ENCODE results near the gene ZDHHC3. TPM values are rescaled to one million over a fixed set of nuclear protein-coding genes. Genes with fewer than 3 reads are reported as not detected.

ZDHHC3 gene
- total and polyA plus RNA-seq, 8 donors, result 11.4 to 28.3 (median 18.7) TPM

- no peak overlapping the region for H3K4me3 ChIP-seq
- H3K27ac ChIP-seq, result no peak overlapping the region
- FAIRE-seq (no peak), DNase-seq (no peak), ATAC-seq (no peak)
- intact Hi-C loops (cut with DNase I), result no loop called here
- no peaks in the 10 kb centered on the region for H3K27me3 ChIP-seq
- no peak for TF ChIP-seq CTCF (IDR thresholded peaks at IDR 0.05)
- H3K9me3 ChIP-seq, result no peaks in the 10 kb centered on the region
- H3K4me1 ChIP-seq, result no peaks in the 10 kb centered on the region
- H3K36me3 ChIP-seq, result no peaks in the 10 kb centered on the region
- WGBS, 2 donors, result 82 to 89% methylated on average over 2 of the region's 2 CpGs
These were observed 79.5 kb downstream of the ZDHHC3 start for GRCh38 chr3:44896440-44896839.

DNA sequence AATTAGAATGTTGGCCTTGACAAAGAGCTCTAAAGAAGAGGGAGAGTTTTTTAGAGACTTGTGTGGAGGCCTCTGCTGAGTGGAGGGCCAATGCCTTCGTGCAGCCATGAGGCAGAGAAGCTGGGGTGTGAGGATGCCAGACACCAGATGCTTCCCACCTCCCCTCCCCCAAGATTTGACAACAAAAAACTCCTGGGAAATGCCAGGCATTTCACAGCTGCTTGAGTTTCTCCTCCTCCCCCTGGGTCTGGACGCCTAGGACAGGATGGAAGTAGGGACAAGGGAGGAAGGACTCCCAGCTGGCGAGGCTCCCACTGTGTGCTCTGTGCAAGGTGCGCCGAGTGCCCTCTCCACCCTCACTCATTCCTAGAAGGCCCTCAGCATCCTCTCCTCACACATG lies 81.5 kb downstream of the ZDHHC3 start:
- Histone ChIP-seq H3K4me1 (no peaks in the 10 kb centered on the region), H3K27ac (no peak overlapping the region), H3K36me3 (no peaks in the 10 kb centered on the region), H3K27me3 (no peaks in the 10 kb centered on the region), H3K9me3 (no peaks in the 10 kb centered on the region), H3K4me3 (no peak overlapping the region)
- peak in 1 of 4 donors; percentile 17 for ATAC-seq
- intact Hi-C loops (cut with DNase I), result no loop called here
- no peak for FAIRE-seq
- no peak for TF ChIP-seq CTCF (IDR thresholded peaks at IDR 0.05)
- 26 to 39% methylated on average over 4 to 5 of the region's 5 CpGs for WGBS, 2 donors
- DNase-seq, result no peak

DNA sequence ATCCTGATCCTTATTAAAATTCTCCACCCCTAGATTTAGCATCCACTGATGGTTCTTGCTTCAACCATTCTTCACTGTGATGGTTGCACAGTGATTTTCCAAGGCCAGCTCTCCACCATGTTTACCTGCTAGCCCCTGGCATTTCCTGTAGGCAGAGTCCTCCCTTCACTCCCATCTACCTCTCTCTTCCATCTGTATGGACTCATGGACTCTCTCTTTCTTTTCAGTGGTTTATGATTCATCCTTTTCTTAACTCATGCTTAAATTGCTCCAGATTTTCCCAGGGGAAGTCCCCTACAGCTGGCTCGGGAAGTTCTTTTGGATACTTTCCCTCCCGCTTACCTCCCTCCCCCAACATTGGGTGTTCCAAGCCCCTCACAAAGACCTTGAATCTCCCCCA lies 82.9 kb downstream of the ZDHHC3 start:
- no peak overlapping the region for H3K27ac ChIP-seq
- DNase-seq (no peak), ATAC-seq (peak in 1 of 4 donors; percentile 24), FAIRE-seq (no peak)
- WGBS, 2 donors, result 59 to 82% methylated on average over 2 of the region's 2 CpGs
- TF ChIP-seq CTCF (IDR thresholded peaks at IDR 0.05), result no peak
- no peaks in the 10 kb centered on the region for H3K36me3 ChIP-seq
- H3K27me3 ChIP-seq, result no peaks in the 10 kb centered on the region
- no peak overlapping the region for H3K4me3 ChIP-seq
- intact Hi-C loops (cut with DNase I), result no loop called here
- no peaks in the 10 kb centered on the region for H3K9me3 ChIP-seq
- no peaks in the 10 kb centered on the region for H3K4me1 ChIP-seq

DNA sequence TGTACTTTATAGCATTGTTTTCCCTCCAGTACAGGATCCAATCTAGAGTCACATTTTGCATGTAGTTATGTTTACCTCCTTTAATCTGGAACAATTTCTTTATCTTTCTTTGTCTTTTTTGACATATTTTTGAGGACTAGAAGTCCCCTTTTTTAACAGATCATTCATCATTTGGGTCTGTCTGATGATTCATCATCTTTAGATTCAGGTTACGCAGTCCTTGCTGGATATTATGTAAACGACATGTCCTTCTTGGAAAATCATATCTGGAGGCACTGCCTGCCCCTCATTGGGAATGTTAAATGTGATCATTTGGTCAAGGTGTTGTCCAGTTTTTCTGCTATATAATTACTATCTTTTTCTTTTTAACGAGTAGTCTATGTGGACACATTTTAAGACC lies 83.3 kb downstream of the ZDHHC3 start:
- H3K36me3 ChIP-seq, result no peaks in the 10 kb centered on the region
- intact Hi-C loops (cut with DNase I), result no loop called here
- no peaks in the 10 kb centered on the region for H3K4me1 ChIP-seq
- ATAC-seq (no peak), FAIRE-seq (no peak), DNase-seq (no peak)
- no peak overlapping the region for H3K4me3 ChIP-seq
- 67 to 82% methylated on average over 3 of the region's 3 CpGs for WGBS, 2 donors
- TF ChIP-seq CTCF (IDR thresholded peaks at IDR 0.05), result no peak
- H3K9me3 ChIP-seq, result no peaks in the 10 kb centered on the region
- no peaks in the 10 kb centered on the region for H3K27me3 ChIP-seq
- H3K27ac ChIP-seq, result no peak overlapping the region

DNA sequence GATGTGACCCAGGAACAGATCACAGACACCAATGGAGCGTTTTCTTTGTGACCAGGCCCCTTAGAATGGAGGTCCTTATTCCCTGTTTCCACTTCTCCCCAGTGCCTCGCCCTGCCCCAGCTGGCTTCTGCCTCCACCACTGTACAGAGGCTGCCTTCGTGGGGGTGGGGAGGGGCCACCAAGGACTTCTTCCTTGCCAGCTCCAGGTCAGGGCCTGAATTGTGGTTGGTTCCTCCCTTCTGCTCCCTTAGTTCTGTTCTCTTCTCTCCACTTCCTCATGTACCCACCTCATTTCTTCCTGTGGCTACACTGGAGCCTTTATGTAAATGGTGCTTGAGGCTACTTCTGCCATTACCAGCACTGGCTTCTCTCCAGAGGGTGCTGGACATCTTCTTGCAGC lies 85.1 kb downstream of the ZDHHC3 start:
- H3K36me3 ChIP-seq, result no peaks in the 10 kb centered on the region
- intact Hi-C loops (cut with DNase I), result no loop called here
- TF ChIP-seq CTCF (IDR thresholded peaks at IDR 0.05), result no peak
- no peak overlapping the region for H3K27ac ChIP-seq
- no peaks in the 10 kb centered on the region for H3K9me3 ChIP-seq
- FAIRE-seq (no peak), ATAC-seq (no peak), DNase-seq (no peak)
- H3K4me1 ChIP-seq, result no peaks in the 10 kb centered on the region
- no peak overlapping the region for H3K4me3 ChIP-seq
- H3K27me3 ChIP-seq, result no peaks in the 10 kb centered on the region
- WGBS, 2 donors, result 53 to 66% methylated on average over 3 of the region's 3 CpGs
